Middle frontal gyrus (tissue), 1 donor: ENCODE measurements around the gene HID1.
A peak's percentile ranks its signal among the peaks of the same experiment; 100 is the strongest.
"Not testable (repeated sequence)": the region's sequence is repeated elsewhere in the genome, so short reads cannot be mapped to it uniquely, and the experiment has no call there.

Experiments used
- DNase-seq: peaks from one replicate; pipeline ENCODE4 v3.0.0-alpha.2; 2015; ENCODE audit warnings: low spot score; ENCODE audit errors: extremely low spot score

HID1 gene

DNA sequence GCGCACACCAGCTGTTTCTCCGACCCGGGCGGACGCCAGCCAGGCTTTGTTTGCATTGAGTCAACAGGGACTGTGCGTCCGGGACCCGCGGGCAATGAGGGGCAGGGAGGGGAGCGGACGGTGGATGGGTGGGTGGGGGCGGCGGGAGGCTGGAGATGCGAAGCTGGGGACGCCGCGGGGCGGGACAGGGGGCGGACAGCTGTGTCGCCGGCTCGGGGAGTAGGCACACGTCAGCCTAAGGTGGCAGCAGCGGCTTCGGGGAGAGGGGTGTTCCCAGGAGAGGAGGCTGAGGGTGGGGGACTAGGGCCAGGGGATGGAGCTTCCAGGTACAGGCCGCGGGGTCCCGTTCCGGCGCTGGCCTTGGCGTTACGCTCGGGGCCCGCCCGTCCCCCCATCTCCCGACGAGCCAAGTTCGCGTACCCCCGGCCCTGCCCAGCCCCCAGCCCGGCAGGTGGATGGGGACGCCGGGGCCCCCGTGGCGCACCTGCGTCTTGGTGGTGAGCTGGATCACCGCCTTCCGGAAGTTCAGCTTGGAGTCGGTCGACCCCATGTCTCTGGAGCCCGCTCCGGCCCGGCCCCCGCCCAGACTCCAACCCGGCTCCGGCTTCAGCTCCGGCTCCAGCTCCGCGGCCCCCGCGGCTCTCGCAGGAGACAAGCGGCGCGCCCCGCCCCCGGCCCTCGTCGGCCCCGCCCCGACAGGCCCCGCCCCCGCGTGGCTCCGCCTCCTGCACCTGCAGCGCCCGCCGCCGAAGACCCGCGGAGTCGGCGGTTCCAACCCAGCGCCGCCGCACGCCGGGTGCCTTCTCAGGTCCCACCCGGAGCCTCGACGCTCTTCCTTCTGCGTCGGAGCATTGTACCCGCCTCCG is at the start of gene HID1:
TSS of gene HID1 (minus strand) at position 653 of the 866 bp plus-strand sequence. CDS start at position 550, 103 bp downstream.
- peak; percentile 36 for DNase-seq

GRCh38 chr17:75020331-75021110 is 48.0 kb upstream of the HID1 start:
- no peak for DNase-seq

GRCh38 chr17:75019710-75020109 is 47.2 kb upstream of the HID1 start:
- DNase-seq, result no peak

DNA sequence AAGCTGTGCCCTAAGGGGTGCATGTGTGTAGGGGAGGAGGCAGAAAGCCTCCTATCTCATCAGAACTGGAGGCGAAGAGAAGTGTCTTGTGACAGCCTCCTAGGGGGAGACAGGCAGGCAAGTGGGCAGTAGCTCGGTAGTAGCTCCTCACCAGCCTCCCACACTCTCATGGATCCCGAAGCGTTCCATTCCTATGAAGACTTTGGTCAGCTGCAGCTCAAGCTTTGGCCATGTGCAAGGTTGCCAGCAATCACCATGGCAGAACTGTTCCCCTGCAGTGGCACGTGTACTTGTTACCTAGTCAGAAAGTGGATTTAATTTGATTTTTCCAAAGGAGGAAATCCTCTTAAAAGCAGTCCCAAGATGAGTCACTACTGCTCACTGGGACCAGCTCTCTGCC is 46.6 kb upstream of the HID1 start:
- DNase-seq, result no peak

- DNase-seq, result no peak
Observed at GRCh38 chr17:75013092-75013559, 40.6 kb upstream of the HID1 start.

- DNase-seq, result peak; percentile 84
Observed at GRCh38 chr17:75012346-75013091, 40.0 kb upstream of the HID1 start, which contains the start of gene MRPL58. TSS of gene MRPL58 (plus strand) at chr17:75012670. CDS start at chr17:75012687, 17 bp downstream.

DNA sequence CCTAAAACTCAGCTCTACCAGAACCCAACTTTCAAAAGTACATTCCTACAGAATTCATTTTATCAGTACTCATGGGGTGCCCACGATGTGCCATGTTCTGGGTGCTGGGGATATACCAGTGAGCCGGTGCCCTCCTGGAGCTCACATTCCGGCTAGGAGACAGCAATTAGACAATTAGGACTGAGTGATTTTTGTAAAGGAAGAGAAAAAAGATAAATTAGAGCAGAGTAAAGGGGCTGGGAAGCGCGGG is 39.5 kb upstream of the HID1 start:
- DNase-seq, result no peak

DNA sequence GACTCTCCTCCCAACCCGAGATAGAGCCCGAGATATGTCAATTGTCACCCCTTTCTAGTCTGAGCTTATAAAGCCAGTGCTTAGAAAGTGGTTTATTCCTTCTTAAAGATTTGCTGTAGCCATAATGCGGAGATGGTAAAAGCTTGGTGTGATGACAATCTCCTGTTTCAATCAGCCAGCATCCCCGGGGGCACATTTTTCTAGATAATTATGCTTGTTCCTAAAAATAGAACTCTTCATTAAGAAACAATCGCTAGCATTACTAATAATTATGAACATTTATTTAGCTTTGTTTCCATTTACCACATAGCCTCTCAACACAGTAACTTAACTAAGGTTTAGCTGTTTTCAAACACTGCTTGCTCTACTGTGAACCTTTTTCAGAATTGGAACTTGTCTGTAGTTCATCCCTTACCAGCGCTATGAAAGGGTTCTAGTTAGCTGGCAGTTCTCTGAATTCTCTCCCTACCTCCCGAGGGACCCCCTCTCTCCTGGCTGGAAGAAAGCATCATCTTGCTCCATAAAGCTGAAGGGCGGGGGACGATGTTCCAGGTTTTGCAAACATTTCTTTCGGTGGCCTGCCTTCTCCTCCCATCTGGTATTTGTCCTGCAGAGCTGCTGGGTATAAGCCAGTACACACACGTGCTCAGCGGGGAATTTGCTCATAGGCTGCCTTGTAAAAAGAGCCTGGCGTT is 39.0 kb upstream of the HID1 start:
- DNase-seq, result peak; percentile 13

GRCh38 chr17:75010683-75011400 is 38.3 kb upstream of the HID1 start:
- no peak for DNase-seq

- no peak for DNase-seq
Observed at GRCh38 chr17:75009139-75009724, 36.7 kb upstream of the HID1 start.

GRCh38 chr17:75008373-75008772 is 35.8 kb upstream of the HID1 start:
- no peak for DNase-seq

GRCh38 chr17:75006653-75007052 is 34.1 kb upstream of the HID1 start:
- DNase-seq, result no peak

GRCh38 chr17:75006084-75006483 is 33.5 kb upstream of the HID1 start:
- not testable (repeated sequence) for DNase-seq

GRCh38 chr17:75005291-75005690 is 32.7 kb upstream of the HID1 start:
- DNase-seq, result no peak

DNA sequence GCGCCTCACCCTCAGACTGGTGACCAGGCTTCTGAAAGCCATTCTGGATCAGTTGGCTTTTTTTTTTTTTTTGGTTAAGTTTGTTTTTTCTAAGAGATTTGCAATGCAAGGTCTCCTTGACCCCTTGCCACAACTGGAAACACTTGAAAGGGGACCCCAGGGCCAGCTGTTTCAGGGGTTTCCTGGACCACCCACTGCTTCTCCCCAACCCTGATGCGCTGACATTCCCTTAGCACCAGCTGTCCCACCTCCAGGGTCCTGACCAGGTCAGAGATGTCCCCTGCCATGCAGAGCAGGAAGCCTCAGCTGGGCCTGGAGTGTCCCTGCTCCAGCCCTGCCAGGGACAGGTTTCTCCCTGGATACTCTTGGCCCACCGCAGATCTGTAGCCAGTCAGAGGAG is 31.8 kb upstream of the HID1 start:
- no peak for DNase-seq

DNA sequence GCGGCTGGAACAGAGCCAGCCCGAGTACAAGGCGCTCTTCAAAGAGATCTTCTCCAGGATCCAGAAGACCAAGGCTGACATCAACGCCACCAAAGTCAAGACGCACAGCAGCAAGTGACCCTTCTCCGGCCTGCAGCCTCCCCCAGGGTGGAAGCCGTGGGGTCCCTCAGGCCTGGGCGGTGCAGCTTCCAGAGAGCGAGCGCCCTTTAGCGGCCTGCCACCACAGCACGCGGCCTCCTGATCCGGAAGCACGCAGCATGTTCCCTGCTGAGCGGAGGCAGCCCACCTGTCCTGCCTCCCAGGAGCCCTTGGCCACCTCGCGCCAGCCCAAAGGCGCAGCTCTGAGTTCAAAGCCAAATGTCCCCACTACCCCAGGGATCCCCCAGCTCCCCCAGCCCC is 31.4 kb upstream of the HID1 start:
- DNase-seq, result no peak

- no peak for DNase-seq
Observed at GRCh38 chr17:75003070-75003956, 30.8 kb upstream of the HID1 start.

GRCh38 chr17:75001915-75002843 is 29.6 kb upstream of the HID1 start:
- no peak for DNase-seq
